Kidney (tissue), 14 donors: Measurements from ENCODE around the gene FOXP2. TPM values are rescaled to one million over a fixed set of nuclear protein-coding genes. Genes with fewer than 3 reads are reported as not detected.

Experiments used
- DNase-seq, 5 donors: peaks; one replicate each; pipeline ENCODE4 v3.0.0-alpha.2; 2013 to 2020
- FAIRE-seq: peaks from 2 replicates; lab custom pipeline; 2012; peaks lifted over from hg19 to GRCh38; lab: Jason Lieb, UNC
- H3K27ac ChIP-seq, 2 donors: one replicate each; pipeline ENCODE4 v1.7.0; 2013; ENCODE audit warnings: low read depth in 2 of 2, low read length in 2 of 2, inconsistent platforms in 1 of 2
- H3K27me3 ChIP-seq: one replicate; pipeline ENCODE4 v1.7.1; 2013; ENCODE audit warnings: low read length, inconsistent platforms; ENCODE audit not compliant: control insufficient read depth, insufficient read depth
- H3K36me3 ChIP-seq, 3 donors: one replicate each; pipeline versions ENCODE4 v1.7.0 to v1.7.1; 2013; ENCODE audit warnings: low read length in 3 of 3, control low read depth in 1 of 3, inconsistent platforms in 1 of 3; ENCODE audit not compliant: insufficient read depth in 3 of 3, control insufficient read depth in 2 of 3
- H3K4me1 ChIP-seq, 3 donors: one replicate each; pipeline versions ENCODE4 v1.7.0 to v1.7.1; 2013; ENCODE audit warnings: low read length in 3 of 3, inconsistent platforms in 1 of 3, low read depth in 1 of 3; ENCODE audit not compliant: control insufficient read depth in 2 of 3, insufficient read depth in 2 of 3
- H3K4me3 ChIP-seq, 3 donors: one replicate each; pipeline versions ENCODE4 v1.7.0 to v1.8.1; 2013; ENCODE audit warnings: low read length in 3 of 3, control low read depth in 1 of 3, inconsistent platforms in 1 of 3
- H3K9ac ChIP-seq, 3 donors: one replicate each; pipeline versions ENCODE4 v1.7.0 to v1.7.1; 2013; ENCODE audit warnings: low read length in 3 of 3, control low read depth in 1 of 3, inconsistent platforms in 1 of 3
- H3K9me3 ChIP-seq, 3 donors: one replicate each; pipeline versions ENCODE4 v1.7.0 to v1.7.1; 2013; ENCODE audit warnings: low read length in 3 of 3, control low read depth in 1 of 3, inconsistent platforms in 1 of 3; ENCODE audit not compliant: control insufficient read depth in 2 of 3, insufficient read depth in 1 of 3
- intact Hi-C: fragments of 100-400 bp; cut with DNase I; formaldehyde crosslinking; loops from one replicate; pipeline ENCODE4 v1.11.1; 2022
- polyA plus RNA-seq: library from polyadenylated mRNA; stranded (reverse); fragments of 350-450 nt; fragmentation: Illumina TruSeq; extraction: RNeasy Lipid Tissue Mini Kit (QIAGEN cat#74804); gene quantifications from one replicate; pipeline ENCODE4 v1.2.3, GENCODE V29; 2014; ENCODE audit warnings: low read depth, low replicate concordance; ENCODE audit not compliant: insufficient read depth
- total RNA-seq: library from RNA; stranded (reverse); fragmentation: NEBNext Ultra II Directional; extraction: Animal tissue kit (Norgen Biotek cat#: 25700); gene quantifications from one replicate; pipeline ENCODE4 v1.2.1, GENCODE V29; 2021
- TF ChIP-seq, protein P1 (sequence below): IDR thresholded peaks from 3 replicates; pipeline ENCODE4 v1.5.1; 2012; ENCODE audit warnings: mild to moderate bottlenecking, moderate library complexity, borderline replicate concordance; ENCODE audit not compliant: insufficient read depth; ENCODE audit errors: extremely low read depth
- donor health status: control.
- donor health status: control.
- donor health status: control.
- donor health status: control.
- donor health status: control.
- donor health status: DM: yes; HTN: yes; CAD: no.
- donor health status: Normal renal cell carcinoma (clear cell type).

Gene FOXP2
- total and polyA plus RNA-seq, 2 donors from 2014 or later, result 0.69 to 8.0 TPM

GRCh38 chr7:114466917-114467316 is 52.3 kb downstream of the FOXP2 start:
- no peaks in the 10 kb centered on the region for H3K9me3 ChIP-seq
- DNase-seq (no peak), FAIRE-seq (no peak)
- H3K27ac ChIP-seq, result no peak overlapping the region
- intact Hi-C loops, result no loop called here
- H3K36me3 ChIP-seq, result no peaks in the 10 kb centered on the region
- no peaks in the 10 kb centered on the region for H3K27me3 ChIP-seq
- H3K4me3 ChIP-seq, result no peak overlapping the region
- TF ChIP-seq, protein P1, sequence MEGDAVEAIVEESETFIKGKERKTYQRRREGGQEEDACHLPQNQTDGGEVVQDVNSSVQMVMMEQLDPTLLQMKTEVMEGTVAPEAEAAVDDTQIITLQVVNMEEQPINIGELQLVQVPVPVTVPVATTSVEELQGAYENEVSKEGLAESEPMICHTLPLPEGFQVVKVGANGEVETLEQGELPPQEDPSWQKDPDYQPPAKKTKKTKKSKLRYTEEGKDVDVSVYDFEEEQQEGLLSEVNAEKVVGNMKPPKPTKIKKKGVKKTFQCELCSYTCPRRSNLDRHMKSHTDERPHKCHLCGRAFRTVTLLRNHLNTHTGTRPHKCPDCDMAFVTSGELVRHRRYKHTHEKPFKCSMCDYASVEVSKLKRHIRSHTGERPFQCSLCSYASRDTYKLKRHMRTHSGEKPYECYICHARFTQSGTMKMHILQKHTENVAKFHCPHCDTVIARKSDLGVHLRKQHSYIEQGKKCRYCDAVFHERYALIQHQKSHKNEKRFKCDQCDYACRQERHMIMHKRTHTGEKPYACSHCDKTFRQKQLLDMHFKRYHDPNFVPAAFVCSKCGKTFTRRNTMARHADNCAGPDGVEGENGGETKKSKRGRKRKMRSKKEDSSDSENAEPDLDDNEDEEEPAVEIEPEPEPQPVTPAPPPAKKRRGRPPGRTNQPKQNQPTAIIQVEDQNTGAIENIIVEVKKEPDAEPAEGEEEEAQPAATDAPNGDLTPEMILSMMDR, result no peak
- no peak overlapping the region for H3K9ac ChIP-seq
- H3K4me1 ChIP-seq, result no peaks in the 10 kb centered on the region

DNA sequence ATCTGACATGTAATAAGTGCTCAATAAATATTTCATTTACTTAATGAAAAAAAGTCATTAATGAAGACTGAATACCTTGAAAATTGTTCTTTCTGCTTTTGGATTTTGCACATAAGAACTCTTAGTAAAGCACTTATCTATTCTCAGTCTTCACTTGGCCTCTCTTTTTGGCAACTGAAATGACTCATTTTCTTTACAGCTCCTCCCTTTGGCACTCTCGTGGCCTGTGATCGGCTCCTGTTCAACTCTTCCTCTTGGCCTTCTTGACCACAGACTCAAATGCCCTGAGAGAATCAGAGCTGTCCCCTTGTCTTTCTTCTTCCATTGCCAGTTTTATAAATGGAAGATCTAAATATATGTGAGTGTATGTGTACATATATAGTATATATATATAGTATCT is 54.2 kb downstream of the FOXP2 start:
- intact Hi-C loops, result no loop called here
- TF ChIP-seq, protein P1, result no peak
- H3K9me3 ChIP-seq, result no peaks in the 10 kb centered on the region
- no peaks in the 10 kb centered on the region for H3K36me3 ChIP-seq
- FAIRE-seq (no peak), DNase-seq (no peak)
- no peak overlapping the region for H3K4me3 ChIP-seq
- H3K27ac ChIP-seq, result no peak overlapping the region
- H3K27me3 ChIP-seq, result no peaks in the 10 kb centered on the region
- H3K4me1 ChIP-seq, result no peaks in the 10 kb centered on the region
- H3K9ac ChIP-seq, result no peak overlapping the region

DNA sequence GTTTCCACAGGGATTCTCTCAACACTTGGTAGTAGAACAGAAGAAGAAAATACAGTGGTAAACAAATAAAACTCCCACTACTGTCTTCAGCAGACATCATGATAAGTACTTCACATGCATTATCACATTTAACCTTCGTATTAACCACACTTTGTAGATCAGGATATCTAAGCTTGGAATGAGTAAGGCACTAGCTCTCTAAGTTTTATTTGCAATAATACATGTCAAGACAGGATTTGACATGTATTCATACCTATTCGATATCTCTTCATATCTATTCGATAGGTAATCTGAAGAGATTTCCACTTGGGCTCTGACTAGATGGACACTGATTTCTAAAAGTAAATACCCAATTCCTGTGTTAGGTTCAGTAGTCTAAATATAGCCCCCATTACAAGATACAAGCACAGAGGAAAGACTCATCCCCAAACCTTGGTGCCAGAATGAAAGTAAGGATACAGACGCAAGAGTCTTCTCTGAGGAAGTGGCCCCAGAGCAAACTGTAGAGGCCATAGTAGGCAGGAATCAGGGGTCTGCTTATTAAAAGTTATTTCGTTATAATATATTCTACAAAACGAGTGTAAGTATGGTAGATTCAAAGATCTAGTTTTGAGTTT is 58.4 kb downstream of the FOXP2 start:
- Histone ChIP-seq H3K4me3 (no peak overlapping the region), H3K27ac (no peak overlapping the region), H3K27me3 (no peaks in the 10 kb centered on the region), H3K4me1 (no peaks in the 10 kb centered on the region), H3K9ac (no peak overlapping the region), H3K9me3 (no peaks in the 10 kb centered on the region), H3K36me3 (no peaks in the 10 kb centered on the region)
- TF ChIP-seq, protein P1, result no peak
- DNase-seq (no peak), FAIRE-seq (no peak)
- intact Hi-C loops, result no loop called here

GRCh38 chr7:114478384-114478783 is 63.8 kb downstream of the FOXP2 start:
- intact Hi-C loops, result no loop called here
- TF ChIP-seq, protein P1, result no peak
- H3K36me3 ChIP-seq, result no peaks in the 10 kb centered on the region
- H3K9me3 ChIP-seq, result no peaks in the 10 kb centered on the region
- no peaks in the 10 kb centered on the region for H3K27me3 ChIP-seq
- DNase-seq, result no peak
- H3K27ac ChIP-seq, result no peak overlapping the region
- no peaks in the 10 kb centered on the region for H3K4me1 ChIP-seq
- no peak overlapping the region for H3K4me3 ChIP-seq
- no peak overlapping the region for H3K9ac ChIP-seq
- FAIRE-seq, result no peak
